ENCODE data around the gene IGIP.
"Not testable (repeated sequence)": the region's sequence is repeated elsewhere in the genome, so short reads cannot be mapped to it uniquely, and the experiment has no call there.

Gene IGIP

GRCh38 chr5:140140435-140140834, 14.7 kb downstream of the IGIP start:
- no peak for DNase-seq (ENCODE audit: low read depth in 1 of 2, low spot score in 1 of 2)

- no peak for DNase-seq (ENCODE audit: low read depth in 1 of 2, low spot score in 1 of 2)
Measured at GRCh38 chr5:140141241-140141640, 15.5 kb downstream of the IGIP start.

- no peak for DNase-seq (ENCODE audit: low read depth in 1 of 2, low spot score in 1 of 2)
Measured at GRCh38 chr5:140142246-140142645, 16.5 kb downstream of the IGIP start.

- DNase-seq (ENCODE audit: low read depth in 1 of 2, low spot score in 1 of 2), result no peak
Measured at GRCh38 chr5:140142856-140143255, 17.1 kb downstream of the IGIP start.

GRCh38 chr5:140143521-140144258, 18.0 kb downstream of the IGIP start:
- DNase-seq (ENCODE audit: low read depth in 1 of 2, low spot score in 1 of 2), result no peak

GRCh38 chr5:140145256-140145655, 19.5 kb downstream of the IGIP start:
- DNase-seq (ENCODE audit: low read depth in 1 of 2, low spot score in 1 of 2), result no peak

- peak; percentile 37 to 53 for DNase-seq (ENCODE audit: low read depth in 1 of 2, low spot score in 1 of 2)
Measured at GRCh38 chr5:140145818-140146522, 20.2 kb downstream of the IGIP start.

GRCh38 chr5:140146523-140146842, 20.7 kb downstream of the IGIP start:
- DNase-seq (ENCODE audit: low read depth in 1 of 2, low spot score in 1 of 2), result no peak

GRCh38 chr5:140147460-140147859, 21.7 kb downstream of the IGIP start:
- no peak for DNase-seq (ENCODE audit: low read depth in 1 of 2, low spot score in 1 of 2)

- DNase-seq (ENCODE audit: low read depth in 1 of 2, low spot score in 1 of 2), result no peak
Measured at GRCh38 chr5:140148508-140148907, 22.8 kb downstream of the IGIP start.

- no peak for DNase-seq (ENCODE audit: low read depth in 1 of 2, low spot score in 1 of 2)
Measured at GRCh38 chr5:140150201-140150600, 24.5 kb downstream of the IGIP start.

GRCh38 chr5:140151144-140152021, 25.6 kb downstream of the IGIP start:
- no peak for DNase-seq (ENCODE audit: low read depth in 1 of 2, low spot score in 1 of 2)

GRCh38 chr5:140152022-140152999, 26.6 kb downstream of the IGIP start:
- DNase-seq (ENCODE audit: low read depth in 1 of 2, low spot score in 1 of 2), result no peak

GRCh38 chr5:140153255-140153654, 27.5 kb downstream of the IGIP start:
- no peak for DNase-seq (ENCODE audit: low read depth in 1 of 2, low spot score in 1 of 2)

- no peak for DNase-seq (ENCODE audit: low read depth in 1 of 2, low spot score in 1 of 2)
Measured at GRCh38 chr5:140153905-140154304, 28.2 kb downstream of the IGIP start.

GRCh38 chr5:140154710-140155381, 29.1 kb downstream of the IGIP start:
- not testable (repeated sequence) for DNase-seq (ENCODE audit: low read depth in 1 of 2, low spot score in 1 of 2)

GRCh38 chr5:140157032-140157781, 31.5 kb downstream of the IGIP start:
- DNase-seq (ENCODE audit: low read depth in 1 of 2, low spot score in 1 of 2), result peak; percentile 71 to 76

- no peak for DNase-seq (ENCODE audit: low read depth in 1 of 2, low spot score in 1 of 2)
Measured at GRCh38 chr5:140159014-140159927, 33.5 kb downstream of the IGIP start.
